GM18858 (cell line): ENCODE results near the gene CSF1.
"Not testable (repeated sequence)": the region's sequence is repeated elsewhere in the genome, so short reads cannot be mapped to it uniquely, and the experiment has no call there.

Source experiments
- ATAC-seq: cut with Tn5 transposase; IDR thresholded peaks from one replicate; pipeline ENCODE4 v1.9.1; 2021; ENCODE audit not compliant: unreplicated experiment

The CSF1 gene

DNA sequence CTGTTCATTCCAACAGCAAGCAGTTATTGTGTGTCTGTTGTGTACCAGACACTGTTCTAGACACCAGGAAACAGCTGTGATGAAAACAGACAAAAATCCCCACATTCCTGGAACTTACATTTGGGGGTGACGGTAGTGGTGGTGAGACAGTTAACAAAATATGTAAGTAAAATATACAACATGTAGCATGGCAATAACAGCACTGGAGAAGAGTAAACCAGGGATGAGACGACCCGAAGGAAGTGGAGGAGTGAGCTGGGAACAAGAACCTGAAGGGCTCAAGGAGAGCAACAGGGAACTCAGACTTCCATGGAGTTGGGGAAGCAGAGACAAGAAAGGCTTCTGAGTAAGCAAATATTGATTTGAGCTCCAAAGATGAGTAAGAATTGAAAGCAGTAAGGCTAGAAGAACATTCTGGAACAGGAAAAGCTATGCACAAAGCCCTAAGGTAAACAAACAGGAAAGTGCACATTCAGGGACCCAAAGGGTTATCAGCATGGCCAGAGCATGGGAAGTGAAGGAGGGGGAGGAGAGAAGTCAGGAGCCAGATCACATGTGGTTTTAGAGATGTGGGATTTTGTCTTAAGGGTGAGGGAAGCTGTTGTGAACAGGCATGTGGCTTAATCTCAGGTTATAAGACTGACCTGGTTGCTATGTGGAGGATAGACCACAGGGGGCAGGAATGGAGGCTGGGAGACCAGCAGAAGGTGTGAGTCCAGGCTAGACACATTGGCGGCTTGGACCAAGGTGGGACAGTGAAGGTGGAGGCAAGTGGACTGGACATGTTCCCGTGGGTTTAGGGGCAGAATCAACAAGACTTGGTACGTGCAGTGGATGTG is 7.3 kb downstream of the CSF1 start:
- no peak for ATAC-seq

- ATAC-seq, result no peak
These were observed 8.0 kb downstream of the CSF1 start for GRCh38 chr1:109918671-109919070.

DNA sequence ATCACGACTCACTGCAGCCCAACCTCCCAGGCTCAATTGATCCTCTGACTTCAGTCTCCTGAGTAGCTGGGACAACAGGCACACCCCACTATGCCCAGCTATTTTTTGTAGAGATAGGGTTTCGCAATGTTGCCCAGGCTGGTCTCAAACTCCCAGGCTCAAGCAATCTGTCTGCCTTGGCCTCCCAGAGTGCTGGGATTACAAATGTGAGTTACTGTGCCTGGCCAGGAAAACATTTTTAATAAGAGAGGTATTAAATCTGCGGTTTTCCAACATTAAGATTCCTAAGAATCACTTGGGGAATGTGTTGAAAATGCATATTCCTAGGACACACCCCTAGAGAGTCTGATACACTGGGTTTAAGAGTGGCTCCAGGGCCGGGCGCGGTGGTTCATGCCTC is 8.7 kb downstream of the CSF1 start:
- ATAC-seq, result no peak

DNA sequence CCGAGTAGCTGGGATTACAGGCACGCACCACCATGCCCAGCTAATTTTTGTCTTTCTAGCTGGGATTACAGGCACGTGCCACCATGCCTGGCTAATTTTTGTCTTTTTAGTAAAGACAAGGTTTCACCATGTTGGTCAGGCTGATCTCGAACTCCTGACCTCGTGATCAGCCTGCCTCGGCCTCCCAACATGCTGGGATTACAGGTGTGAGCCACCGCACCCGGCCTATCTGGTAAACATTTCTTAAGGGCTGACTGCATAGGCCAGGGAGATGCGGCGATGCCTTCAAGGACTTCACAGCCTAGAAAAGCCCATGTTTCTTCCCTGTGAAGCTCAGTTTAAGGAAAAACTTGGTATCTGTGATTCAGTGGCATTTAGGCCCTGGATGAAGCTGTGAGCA is 9.7 kb downstream of the CSF1 start:
- ATAC-seq, result not testable (repeated sequence)

- ATAC-seq, result no peak
These were observed 11.7 kb downstream of the CSF1 start for GRCh38 chr1:109922326-109922725.

GRCh38 chr1:109923131-109923945 is 12.7 kb downstream of the CSF1 start:
- no peak for ATAC-seq

GRCh38 chr1:109923946-109924275 is 13.3 kb downstream of the CSF1 start:
- no peak for ATAC-seq

- no peak for ATAC-seq
These were observed 13.7 kb downstream of the CSF1 start for GRCh38 chr1:109924316-109924715.

- no peak for ATAC-seq
These were observed 14.7 kb downstream of the CSF1 start for GRCh38 chr1:109925159-109925990.

DNA sequence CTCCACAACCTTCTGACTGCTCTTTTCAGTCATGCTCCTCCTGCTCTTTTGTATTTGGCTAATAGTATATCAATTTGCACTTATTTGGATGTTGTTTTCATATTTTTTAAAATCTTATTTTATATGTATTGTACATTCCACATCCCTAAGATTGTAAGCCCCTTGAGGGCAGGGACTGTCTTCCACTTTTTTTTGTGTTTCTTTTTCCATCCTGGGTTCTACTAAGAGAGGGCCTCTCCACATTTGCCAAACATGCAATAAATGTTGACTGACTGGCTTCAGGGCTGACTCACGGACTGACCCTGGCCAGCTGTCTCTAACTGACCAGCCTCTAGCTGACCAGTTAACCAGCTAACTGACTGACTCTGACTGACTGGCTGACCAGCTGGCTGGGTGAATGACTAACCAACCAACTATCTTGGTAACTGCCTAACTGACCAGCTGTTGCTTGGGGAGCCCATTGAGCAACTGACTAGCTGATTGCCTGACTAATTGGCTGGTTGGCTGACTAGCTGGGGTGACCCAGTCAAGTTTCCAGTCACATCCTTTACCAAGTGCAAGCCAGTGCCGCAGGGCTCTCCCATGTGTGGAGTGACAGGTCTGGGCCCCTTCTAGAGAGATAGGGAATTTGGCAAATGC is 16.1 kb downstream of the CSF1 start:
- ATAC-seq, result no peak

GRCh38 chr1:109927356-109927755 is 16.7 kb downstream of the CSF1 start:
- no peak for ATAC-seq

DNA sequence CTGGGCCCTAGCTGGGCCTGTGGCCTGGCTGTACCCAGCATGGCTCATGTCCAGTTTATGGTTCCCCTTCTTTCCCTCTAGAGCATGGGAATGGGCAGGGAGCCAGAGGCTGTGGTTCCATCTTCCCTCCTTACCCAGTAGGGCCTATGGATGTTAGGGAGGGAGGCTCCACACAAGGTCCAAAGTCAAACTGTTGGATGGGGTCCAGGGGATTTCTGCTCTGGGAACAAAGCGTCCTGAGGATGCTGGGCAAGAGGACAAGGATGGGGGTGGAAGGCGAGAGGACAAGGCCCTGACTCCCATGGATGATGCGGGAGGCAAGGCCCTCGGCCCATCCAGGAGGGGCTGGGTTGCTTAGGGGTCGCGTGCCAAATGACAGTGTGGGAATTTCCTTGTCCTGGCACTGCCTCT is 17.3 kb downstream of the CSF1 start:
- ATAC-seq, result no peak

GRCh38 chr1:109928591-109929111 is 18.0 kb downstream of the CSF1 start:
- no peak for ATAC-seq

DNA sequence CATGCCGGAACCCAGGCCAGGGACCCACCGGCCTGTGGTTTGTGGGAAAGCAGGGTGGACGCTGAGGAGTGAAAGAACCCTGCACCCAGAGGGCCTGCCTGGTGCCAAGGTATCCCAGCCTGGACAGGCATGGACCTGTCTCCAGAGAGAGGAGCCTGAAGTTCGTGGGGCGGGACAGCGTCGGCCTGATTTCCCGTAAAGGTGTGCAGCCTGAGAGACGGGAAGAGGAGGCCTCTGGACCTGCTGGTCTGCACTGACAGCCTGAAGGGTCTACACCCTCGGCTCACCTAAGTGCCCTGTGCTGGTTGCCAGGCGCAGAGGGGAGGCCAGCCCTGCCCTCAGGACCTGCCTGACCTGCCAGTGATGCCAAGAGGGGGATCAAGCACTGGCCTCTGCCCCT is 18.5 kb downstream of the CSF1 start:
- no peak for ATAC-seq

GRCh38 chr1:109929588-109930251 is 19.1 kb downstream of the CSF1 start:
- no peak for ATAC-seq

GRCh38 chr1:109930252-109930993 is 19.8 kb downstream of the CSF1 start:
- no peak for ATAC-seq

DNA sequence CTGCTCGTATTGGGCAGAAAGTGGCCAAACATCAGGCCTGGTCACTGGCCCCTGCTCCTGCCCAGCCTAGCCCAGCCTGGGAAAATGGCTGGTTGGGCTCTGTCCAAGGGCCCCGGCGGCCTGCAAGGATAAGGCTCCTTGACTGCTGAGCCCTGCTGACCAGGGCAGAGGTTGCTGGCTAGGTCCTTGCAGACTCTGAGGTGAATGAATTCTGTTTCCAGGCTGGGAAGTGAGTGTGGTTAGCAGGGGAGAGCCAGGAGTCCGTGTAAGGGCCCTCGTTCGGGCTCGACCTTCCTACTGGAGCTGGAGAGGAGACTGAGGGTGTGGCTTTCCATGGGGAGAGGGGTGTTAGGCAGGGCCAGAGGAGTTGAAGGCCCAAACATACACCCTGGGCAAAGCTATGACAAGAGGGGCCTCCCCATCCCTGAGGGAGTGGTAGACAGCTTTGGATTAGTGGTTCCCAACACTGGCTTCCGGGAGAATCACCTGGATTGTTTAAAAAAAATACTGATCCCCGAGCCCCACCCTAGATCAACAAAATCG is 20.6 kb downstream of the CSF1 start:
- ATAC-seq, result no peak

DNA sequence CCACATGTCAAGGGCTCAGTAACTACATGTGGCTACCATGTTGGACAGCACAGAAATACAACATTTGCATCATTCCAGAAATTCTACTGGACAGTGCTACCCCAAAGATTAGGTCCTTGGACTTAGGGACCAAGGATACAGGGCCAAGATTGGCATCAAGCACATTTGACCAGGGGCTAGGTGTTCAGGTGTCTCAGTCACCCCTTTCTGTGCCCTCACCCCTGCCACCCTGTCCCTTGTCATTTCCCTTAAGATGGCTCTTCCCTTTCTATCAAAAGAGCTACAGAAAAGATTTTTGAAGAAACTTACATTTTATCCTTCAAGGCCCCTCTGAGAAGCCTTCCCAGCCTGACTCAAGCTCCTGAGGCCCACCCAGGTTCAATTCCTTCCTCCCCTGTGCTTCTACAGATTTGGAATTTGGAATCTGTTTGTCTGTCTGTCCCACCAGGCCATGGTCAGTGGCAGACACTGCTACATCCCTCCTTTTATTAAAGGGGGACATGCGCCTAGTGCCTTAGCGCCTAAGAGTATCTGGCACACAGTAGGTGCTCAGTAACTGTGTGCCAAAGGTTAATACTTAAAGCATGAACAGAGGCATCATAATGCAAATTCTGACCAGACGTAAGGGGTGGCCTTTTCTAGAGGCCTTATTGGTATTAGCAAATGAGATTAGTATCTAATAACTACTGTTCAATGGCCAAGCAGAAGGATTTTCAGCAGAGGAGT is 21.4 kb downstream of the CSF1 start:
- ATAC-seq, result no peak

GRCh38 chr1:109932679-109933078 is 22.0 kb downstream of the CSF1 start:
- ATAC-seq, result no peak
